Prostate gland (tissue), 2 donors: ENCODE results near the gene MGAT4C.

ENCODE experiments used
- CTCF ChIP-seq, 4 experiments: fragments of 200-600 bp in 2 of 4; fragments of 450-650 bp in 2 of 4; sonication (generic) in 2 of 4; IDR thresholded peaks; 1 replicate in 3 of 4; 2 replicates in 1 of 4; pipeline ENCODE4 v1.5.1; 2016 to 2019; ENCODE audit warnings: antibody characterized with exemption in 4 of 4, mild to moderate bottlenecking in 2 of 4, moderate library complexity in 2 of 4
- POLR2A ChIP-seq: fragments of 450-650 bp; IDR thresholded peaks from one replicate; pipeline ENCODE4 v1.6.1; 2016; ENCODE audit warnings: antibody characterized with exemption, mild to moderate bottlenecking

GRCh38 chr12:86261578-86261977 is 5.4 kb upstream of the MGAT4C start:
- TF ChIP-seq CTCF (IDR thresholded peaks at IDR 0.05) (no peak), POLR2A (no peak)
